GM18505 (cell line): ENCODE results near the gene PCGF3.

Experiments
- ATAC-seq: cut with Tn5 transposase; IDR thresholded peaks from one replicate; pipeline ENCODE4 v1.9.1; 2021; ENCODE audit not compliant: unreplicated experiment
- POLR2A ChIP-seq: IDR thresholded peaks from 4 replicates; pipeline ENCODE4 v1.6.1; 2011; ENCODE audit warnings: borderline replicate concordance; ENCODE audit not compliant: insufficient read depth, insufficient read length; ENCODE audit errors: extremely low read depth

PCGF3 gene

DNA sequence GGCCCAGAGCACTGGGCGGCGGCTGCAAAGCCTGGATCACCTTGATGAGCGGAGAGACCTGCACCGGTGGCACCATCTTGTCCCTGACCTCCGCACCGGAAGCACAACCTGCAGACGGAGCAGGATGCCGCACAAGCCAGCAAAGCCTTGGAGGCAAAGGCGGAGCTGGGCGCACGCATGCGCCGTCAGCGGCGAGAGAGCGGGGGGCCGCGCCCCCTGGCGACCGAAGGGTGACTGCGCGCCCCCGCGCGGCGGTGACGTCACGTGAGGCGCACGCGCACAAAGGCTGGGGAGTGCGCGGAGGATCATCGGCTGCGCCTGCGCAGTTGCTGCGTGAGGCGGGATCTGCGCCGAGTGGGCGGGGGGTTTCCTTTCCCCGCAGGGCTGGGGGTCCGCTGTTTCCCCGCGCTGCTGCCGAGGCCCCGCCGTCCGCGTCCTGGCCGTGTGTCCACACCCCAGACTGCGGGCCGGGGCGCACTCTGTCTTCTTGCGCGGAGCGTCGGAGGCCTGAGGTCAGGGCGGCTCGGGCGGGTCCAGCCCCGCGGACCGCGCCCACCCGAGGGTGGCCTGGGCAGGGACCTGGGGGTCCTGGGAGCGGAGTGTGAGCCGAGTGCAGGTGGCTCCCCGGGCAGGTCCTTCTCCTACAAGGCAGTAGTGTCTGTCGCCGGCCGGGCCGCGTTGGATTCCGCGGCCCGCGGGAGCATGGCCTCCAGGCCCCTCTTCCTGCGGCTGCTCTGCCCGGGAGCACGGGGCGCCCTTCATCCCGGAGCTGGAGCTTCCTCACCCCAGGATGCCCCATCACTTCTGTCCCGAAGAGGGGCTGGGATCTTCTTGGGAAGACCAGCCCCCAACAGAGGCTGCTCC is 31.2 kb upstream of the PCGF3 start, which contains the start of the genes ATP5ME and MYL5:
ATP5ME (minus strand) TSS at position 105 of the 864 bp plus-strand sequence; CDS start at position 76, 29 bp downstream.
MYL5 (plus strand) TSS at position 371 of the 864 bp plus-strand sequence. CDS start 3,485 bp downstream, outside the sequence.
- peak; percentile 89 for TF ChIP-seq POLR2A
- peak; percentile 71 for ATAC-seq

DNA sequence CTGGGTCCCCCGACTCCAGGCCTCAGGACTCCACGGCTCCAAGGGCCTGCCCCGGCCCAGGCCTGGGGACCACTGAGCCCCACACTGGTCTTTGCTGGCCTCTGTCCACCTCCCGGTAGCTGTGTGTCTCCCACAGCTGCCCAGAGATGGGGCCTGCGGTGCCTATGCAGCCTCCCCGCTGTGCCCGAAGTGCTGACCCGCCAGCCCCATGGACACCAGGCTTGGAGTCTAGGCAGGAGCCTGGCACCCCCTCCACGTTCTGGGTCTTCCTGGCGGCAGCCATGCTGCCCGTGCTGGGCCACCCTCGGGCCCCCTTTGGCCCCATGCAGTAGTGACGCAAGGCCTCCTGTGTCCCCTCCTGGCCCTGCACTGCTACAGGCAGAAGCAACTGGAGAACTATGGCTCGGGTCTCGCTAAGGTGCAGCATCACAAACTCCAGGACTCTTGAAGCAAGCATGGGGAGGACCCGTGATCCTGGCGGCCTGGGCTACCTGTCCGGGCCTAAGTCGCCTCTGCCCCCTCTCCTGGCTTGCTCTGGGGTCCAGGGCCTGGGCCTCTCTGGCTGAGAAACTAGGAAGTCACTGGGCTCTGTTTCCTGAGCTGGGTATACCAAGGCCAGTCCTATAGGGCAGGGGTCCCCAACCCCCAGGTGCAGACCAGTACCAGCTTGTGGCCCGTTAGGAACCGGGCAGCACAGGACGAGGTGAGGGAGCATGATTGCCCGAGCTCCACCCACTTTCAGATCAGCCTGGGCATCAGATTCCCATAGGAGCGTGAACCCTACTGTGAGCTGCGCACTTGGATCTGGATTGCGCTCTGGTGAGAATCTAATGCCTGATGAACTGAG is 30.4 kb upstream of the PCGF3 start:
- peak; percentile 4 for ATAC-seq

DNA sequence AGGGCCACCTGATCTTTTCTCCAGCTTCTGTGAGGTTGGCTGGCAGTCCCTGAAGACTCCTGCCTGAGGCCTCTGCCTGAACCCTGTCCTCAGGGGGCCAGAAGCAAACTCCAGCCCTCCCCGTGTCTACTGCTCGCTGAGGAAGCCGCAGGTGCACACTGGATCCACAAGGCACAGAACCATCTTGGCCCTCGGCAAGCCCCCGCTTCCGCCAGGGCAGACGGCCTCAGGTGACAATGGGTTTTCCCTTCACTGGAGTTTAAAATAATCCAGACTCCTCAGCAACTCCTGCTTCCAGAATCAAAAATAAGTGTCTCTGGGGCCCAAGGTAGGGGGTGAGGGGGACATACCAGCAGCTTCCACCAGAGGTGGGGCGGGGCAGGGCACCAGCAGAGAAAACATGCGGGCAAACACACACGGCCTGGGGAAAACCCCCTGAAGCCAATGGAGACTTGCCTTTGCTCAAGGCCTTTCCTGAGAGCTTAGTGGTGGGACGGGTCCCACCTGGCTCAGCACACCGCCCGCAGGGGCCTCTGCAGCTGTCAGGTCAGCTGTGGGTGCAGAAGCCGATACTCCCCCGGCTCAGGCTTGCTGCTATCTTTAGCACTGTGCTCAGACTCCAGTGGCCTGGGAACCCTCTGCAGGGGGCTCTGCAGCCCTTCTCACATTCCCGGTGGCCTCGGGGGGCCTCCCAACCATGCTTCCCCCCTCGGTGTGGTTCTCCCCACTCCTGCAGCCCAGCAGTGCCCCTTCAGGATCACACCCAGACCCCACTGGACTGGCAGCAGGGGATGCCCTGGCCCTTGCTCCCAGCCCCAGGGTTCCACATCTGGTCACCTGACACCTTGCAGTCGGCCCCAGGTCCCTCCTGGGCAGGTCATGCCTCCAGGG is 29.4 kb upstream of the PCGF3 start:
- no peak for TF ChIP-seq POLR2A
- ATAC-seq = no peak

More for the DNA sequence above, 30.4 kb upstream of the PCGF3 start:
- TF ChIP-seq POLR2A = no peak

DNA sequence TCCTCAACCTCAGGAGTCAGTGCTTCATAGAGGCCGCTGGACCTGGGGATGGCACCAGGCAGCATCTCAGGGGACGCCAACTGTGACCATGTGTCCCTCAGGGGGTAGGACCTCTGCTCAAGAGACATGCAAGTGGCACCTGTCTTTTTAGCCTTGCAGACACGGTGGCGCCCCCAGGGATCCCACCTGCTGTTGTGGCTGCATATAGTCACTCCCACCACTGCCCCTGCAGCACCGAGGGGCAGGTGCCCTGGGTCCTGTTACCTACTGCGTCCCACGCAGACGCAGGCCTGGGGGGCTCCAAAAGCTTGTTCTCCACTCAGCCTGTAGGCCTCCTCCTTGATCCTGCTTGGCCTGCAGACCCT is 28.8 kb upstream of the PCGF3 start:
- no peak for TF ChIP-seq POLR2A
- no peak for ATAC-seq

DNA sequence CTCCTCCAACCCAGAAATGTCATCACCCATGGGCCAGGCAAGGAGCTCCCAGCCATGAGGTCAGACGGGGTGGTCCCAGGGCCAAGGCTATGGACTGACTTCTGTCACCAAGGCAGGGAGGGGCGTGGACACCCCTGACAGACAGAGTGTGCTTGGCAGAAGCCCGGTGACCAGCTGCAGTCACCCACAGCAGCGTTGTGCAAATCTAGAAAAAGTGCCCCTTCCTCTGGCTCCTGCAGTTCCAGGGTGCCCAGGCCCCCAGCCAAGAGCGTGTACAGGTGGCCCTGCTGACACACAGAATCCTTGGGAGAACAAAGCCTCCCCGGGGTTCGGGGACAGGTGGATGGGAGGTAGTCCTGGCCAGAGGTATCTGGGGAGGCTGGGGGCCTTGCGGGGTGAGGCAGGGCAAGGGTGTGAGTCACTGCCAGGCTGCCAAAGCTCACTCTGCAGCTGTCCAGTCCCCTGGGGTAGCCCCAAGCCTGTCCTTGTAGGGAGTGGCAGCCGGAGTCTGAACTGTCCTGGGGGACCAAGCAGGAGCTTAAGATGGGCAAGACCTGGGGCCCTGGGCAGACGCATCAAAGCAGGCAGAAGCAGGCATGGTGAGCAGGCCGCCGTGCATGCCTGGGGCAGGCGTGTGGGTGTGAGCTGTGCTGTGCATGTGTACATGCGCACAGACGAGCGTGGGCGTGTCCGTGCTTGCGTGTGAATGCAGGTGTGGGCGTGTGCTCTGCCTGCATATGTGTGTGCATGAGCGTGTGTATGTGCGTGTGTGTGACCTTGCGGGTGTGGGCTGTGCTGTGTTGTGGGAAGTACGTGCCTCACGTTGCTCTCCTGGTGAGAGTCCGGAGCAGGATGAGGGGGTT is 28.0 kb upstream of the PCGF3 start:
- TF ChIP-seq POLR2A = peak; percentile 13
- ATAC-seq = no peak

DNA sequence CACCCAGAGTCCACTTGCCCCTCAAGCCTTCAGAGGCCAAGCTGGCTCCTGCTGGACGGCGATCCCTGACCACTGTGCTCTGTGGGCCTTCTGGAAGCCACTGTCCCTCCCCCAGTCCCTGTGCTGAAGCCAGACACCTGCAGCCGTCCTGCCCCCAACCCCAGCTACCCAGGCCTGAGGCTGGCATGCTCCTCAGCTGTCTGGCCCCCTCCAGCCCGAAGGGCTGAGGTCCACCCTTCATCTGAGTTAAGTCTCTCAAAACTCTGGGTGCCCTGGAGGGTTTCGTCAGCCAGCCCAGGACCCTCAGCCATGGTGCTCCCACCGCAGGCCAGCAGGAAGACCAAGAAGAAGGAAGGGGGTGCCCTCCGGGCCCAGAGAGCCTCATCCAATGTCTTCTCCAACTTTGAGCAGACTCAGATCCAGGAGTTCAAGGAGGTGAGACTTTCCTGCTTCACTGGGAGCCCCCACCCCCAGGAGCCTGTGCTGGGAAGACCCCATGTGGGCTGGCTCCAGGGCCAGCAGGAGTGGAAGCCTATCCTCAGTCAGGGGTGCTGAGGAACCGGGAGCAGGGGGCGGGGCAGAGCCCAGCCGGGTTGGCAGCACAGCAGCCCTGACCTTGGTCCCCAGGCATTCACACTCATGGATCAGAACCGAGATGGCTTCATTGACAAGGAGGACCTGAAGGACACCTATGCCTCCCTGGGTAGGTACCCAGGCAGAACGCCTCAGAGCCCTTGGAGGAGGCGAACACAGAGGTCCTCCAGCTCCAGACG is 27.1 kb upstream of the PCGF3 start:
- no peak for TF ChIP-seq POLR2A
- ATAC-seq = no peak

DNA sequence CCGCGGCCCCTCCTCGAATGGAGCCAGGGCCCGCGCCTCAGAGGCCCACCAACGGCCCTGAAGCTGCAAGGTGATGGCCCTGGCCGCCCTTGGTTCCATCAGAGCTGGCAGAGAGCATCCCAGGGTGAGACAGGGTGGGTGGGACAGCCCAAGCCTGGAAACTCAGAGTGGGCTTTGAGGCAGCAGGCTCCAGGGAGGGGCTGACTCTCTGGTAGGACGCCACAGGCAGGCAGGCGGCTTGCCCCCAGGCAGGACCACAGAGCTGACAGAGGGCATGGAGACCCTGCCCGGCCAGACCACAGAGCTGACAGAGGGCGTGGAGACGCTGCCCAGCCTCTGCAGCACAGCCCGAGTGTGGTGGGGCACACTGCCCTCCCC is 26.5 kb upstream of the PCGF3 start:
- TF ChIP-seq POLR2A = no peak

DNA sequence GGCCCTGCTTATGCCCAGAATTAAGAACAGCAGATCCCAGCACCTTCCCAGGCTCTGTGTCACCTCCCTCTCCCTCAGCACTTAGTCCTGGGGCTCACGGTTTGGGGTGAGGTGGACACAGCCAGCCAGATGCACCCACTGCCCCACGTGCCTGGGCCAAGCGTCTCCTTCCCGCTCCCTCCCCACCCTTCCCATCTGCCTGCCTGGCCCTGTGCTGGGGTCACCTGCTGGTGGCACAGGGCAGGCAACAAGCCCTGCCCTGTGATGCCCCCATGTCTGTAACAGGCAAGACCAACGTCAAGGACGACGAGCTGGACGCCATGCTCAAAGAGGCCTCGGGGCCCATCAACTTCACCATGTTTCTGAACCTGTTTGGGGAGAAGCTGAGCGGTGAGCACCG is 26.0 kb upstream of the PCGF3 start:
- ATAC-seq = no peak
- no peak for TF ChIP-seq POLR2A

More for the DNA sequence above, 26.5 kb upstream of the PCGF3 start:
- ATAC-seq = no peak

DNA sequence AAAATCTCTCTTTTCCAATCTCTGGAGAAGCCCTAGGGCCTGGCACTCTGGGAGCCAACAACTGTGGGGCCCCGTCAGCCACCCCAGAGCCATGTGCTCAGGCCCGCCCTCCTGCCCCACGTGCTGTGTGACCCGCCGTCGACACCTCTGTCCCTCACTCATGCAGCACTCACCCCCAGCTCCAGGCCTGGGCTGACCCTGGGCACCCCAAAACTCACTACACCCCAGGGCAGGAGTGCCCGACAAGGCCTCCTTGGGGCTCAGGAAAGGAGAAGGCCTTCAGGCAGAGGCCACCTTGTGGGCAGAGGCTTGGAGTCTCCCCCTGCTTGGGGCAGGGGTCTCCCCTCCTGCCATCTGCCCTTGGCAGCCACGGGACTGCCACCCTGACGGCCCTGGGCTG is 25.5 kb upstream of the PCGF3 start:
- TF ChIP-seq POLR2A = no peak
- no peak for ATAC-seq

DNA sequence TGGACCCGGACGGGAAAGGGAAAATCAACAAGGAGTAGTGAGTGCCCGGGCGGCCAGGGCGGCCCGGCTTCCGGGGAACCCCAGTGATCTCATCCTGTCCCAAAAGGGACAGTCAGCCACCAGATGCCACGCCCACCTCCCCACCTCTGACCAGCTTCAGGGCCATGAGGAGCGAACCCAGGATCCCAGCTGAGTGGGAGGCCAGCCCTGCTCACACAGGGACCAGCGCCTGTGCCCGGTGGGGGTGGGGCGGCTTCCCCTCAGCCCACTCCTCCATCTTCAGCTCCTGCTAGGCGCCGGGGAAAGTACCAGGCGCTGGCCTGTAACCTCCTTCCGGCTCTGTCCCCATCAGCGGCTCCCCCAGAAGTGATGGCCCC is 25.1 kb upstream of the PCGF3 start:
- no peak for TF ChIP-seq POLR2A
- ATAC-seq = no peak

DNA sequence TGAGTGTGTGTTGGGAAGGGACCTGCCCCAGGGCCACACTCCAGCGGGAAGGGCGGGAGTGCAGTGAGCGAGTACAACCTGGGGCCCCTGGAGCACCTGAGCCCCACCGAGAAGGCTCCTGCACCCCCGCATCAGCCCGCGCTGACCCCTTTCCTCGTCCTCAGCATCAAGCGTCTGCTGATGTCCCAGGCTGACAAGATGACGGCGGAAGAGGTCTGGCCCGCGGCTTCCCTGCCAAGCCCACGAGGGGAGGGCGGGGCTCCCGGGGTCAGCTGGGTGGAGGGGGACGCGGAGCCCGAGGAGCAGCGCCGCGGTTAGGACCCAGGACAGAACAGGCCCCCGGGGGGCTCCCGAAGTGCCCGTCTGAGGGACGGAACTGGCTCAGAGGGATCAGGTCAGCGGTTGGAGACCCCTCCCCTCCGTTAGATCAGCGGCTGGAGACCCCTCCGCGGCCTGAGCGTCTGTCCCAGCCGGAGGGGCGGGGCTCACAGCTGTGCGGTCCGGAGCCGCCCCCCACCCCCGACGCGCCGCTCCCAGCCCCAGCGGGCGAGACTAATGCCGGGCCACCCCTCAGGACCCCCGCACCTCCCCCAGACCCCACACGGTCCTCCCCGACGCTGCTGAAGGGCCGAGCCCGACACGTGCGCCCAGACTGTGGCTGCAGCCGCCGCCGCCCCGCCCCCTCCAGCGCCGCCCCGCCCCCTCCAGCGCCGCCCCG is 24.5 kb upstream of the PCGF3 start:
- ATAC-seq = no peak
- TF ChIP-seq POLR2A = no peak
